ENCODE data around the gene PAFAH2. TPM values are rescaled to one million over a fixed set of nuclear protein-coding genes. Genes with fewer than 3 reads are reported as not detected.

The PAFAH2 gene
- total RNA-seq, 1 experiment from 2014 or later: 12.4 TPM

DNA sequence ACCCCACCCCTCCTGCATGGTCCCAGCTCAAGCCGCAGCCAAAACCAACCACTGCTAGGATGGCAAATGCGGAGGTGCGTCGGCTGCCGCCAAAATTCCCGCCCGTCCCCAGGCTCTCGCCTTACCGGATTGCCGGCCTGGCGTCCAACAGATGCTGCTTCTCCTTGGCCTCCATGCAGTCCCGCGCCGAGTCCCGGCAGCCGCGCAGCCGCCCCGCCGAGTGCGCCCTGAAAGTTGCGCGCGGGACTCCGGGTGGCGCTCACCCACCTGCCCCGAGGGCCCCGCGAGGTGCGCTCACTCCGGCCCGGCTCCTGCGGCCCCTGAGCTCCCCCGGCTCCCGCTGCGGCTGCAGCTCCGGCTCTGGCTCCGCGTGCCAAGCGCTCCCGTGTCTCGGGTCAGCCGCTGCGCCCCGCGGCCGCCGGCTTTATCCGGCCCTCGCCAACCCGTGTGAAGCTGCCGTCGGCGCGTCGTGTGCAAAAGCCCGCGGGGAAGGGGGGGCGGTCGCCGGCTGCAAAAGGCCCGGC lies 47.9 kb upstream of the PAFAH2 start, which contains the start of gene SLC30A2:
TSS of gene SLC30A2 (minus strand) at position 397 of the 524 bp plus-strand sequence. CDS start at position 175, 222 bp downstream.
- DNase-seq: peak; percentile 65
- no peak within 1 kb of the TSS for H2BK15ac ChIP-seq (ENCODE audit: low read depth, low read length)
- H2AK5ac ChIP-seq (ENCODE audit: insufficient read length, low read length): no peak within 1 kb of the TSS
- no peaks in the 10 kb centered on the region for H3K4me1 ChIP-seq (ENCODE audit: insufficient read depth, low read length)
- peak within 1 kb of the TSS; percentile 49 to 77 for H3K4me3 Mint-ChIP-seq
- peaks cover 51% of the 10 kb centered on the region for H3K27me3 ChIP-seq (ENCODE audit: insufficient read depth, low read length)
- H3K27ac Mint-ChIP-seq: no peak within 1 kb of the TSS
- H4K8ac ChIP-seq (replicated peaks; ENCODE audit: insufficient read length, low read depth, low read length): no peak within 1 kb of the TSS
- H4K20me1 ChIP-seq (ENCODE audit: control insufficient read depth, insufficient read depth, insufficient read length): peaks cover 4% of the 10 kb centered on the region
- no peak within 1 kb of the TSS for H3K23ac ChIP-seq (ENCODE audit: insufficient read length, low read depth, low read length)
- WGBS (ENCODE audit: extremely low coverage, insufficient read length, low lambda C conversion rate): no CpG with 5 or more reads among the region's 62 CpGs
- no peak within 1 kb of the TSS for H4K91ac ChIP-seq (ENCODE audit: insufficient read length, low read depth, low read length)
- H4K5ac ChIP-seq (ENCODE audit: insufficient read length, low read depth, low read length): no peak within 1 kb of the TSS
- H3T11ph ChIP-seq (ENCODE audit: low read length): no peak within 1 kb of the TSS
- H3K79me2 ChIP-seq (ENCODE audit: insufficient read depth, low read length): no peaks in the 10 kb centered on the region
- peaks cover 99% of the 10 kb centered on the region for H3K27me3 Mint-ChIP-seq (ENCODE audit: low read depth)
- TF ChIP-seq, protein P1, sequence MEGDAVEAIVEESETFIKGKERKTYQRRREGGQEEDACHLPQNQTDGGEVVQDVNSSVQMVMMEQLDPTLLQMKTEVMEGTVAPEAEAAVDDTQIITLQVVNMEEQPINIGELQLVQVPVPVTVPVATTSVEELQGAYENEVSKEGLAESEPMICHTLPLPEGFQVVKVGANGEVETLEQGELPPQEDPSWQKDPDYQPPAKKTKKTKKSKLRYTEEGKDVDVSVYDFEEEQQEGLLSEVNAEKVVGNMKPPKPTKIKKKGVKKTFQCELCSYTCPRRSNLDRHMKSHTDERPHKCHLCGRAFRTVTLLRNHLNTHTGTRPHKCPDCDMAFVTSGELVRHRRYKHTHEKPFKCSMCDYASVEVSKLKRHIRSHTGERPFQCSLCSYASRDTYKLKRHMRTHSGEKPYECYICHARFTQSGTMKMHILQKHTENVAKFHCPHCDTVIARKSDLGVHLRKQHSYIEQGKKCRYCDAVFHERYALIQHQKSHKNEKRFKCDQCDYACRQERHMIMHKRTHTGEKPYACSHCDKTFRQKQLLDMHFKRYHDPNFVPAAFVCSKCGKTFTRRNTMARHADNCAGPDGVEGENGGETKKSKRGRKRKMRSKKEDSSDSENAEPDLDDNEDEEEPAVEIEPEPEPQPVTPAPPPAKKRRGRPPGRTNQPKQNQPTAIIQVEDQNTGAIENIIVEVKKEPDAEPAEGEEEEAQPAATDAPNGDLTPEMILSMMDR (conservative IDR thresholded peaks at IDR 0.05): no peak; the same call in 2 of the 3 replicates
- H2BK12ac ChIP-seq (ENCODE audit: insufficient read length, low read depth, low read length): no peak within 1 kb of the TSS
- H3K18ac ChIP-seq (ENCODE audit: insufficient read length, low read depth, low read length): no peak within 1 kb of the TSS
- H3K4ac ChIP-seq (ENCODE audit: low read depth, low read length): no peak within 1 kb of the TSS
- no peak within 1 kb of the TSS for H3K14ac ChIP-seq (ENCODE audit: insufficient read depth, low read length)
- no peak within 1 kb of the TSS for H2BK5ac ChIP-seq (ENCODE audit: insufficient read length, low read length)
- no peaks in the 10 kb centered on the region for H3K79me1 ChIP-seq (ENCODE audit: insufficient read depth, low read depth, low read length, poor library complexity, severe bottlenecking)
- H2BK120ac ChIP-seq (ENCODE audit: low read depth, low read length, poor library complexity, severe bottlenecking): no peak within 1 kb of the TSS
- no peaks in the 10 kb centered on the region; a peak in 1 of 5 replicates for H3K9me3 Mint-ChIP-seq
- no peak within 1 kb of the TSS for H3K56ac ChIP-seq (ENCODE audit: insufficient read length, low read depth, low read length)
- H3K4me2 ChIP-seq (ENCODE audit: insufficient read depth, insufficient read length, low read length): peak within 1 kb of the TSS; percentile 40
- no peak within 1 kb of the TSS for H2AFZ ChIP-seq (ENCODE audit: low read length)
- H3K27ac ChIP-seq (ENCODE audit: insufficient read length, low read depth, low read length): no peak within 1 kb of the TSS
- peaks cover 10% of the 10 kb centered on the region for H3K23me2 ChIP-seq (ENCODE audit: insufficient read length, low read depth, low read length, poor library complexity, severe bottlenecking)
- no peaks in the 10 kb centered on the region for H3K9me3 ChIP-seq (ENCODE audit: control insufficient read depth, low read depth, low read length)
- H3K9ac ChIP-seq (ENCODE audit: extremely low read depth, insufficient read length, low read length): no peak within 1 kb of the TSS
- H3K36me3 Mint-ChIP-seq (ENCODE audit: insufficient read depth in 1 of 3, low read depth in 3 of 3): no peaks in the 10 kb centered on the region
- H2BK20ac ChIP-seq (ENCODE audit: low read depth, low read length, poor library complexity, severe bottlenecking): no peak within 1 kb of the TSS
- peaks cover 5 to 9% of the 10 kb centered on the region in 2 experiments; a peak in 3 of 4 replicates for H3K4me1 Mint-ChIP-seq

All from H9 (cell line).